ENCODE data around the gene DYNLRB1.
"Not testable (repeated sequence)": the region's sequence is repeated elsewhere in the genome, so short reads cannot be mapped to it uniquely, and the experiment has no call there.

GRCh38 chr20:34483585-34484220, 32.5 kb upstream of the DYNLRB1 start:
- TF ChIP-seq, protein P1, sequence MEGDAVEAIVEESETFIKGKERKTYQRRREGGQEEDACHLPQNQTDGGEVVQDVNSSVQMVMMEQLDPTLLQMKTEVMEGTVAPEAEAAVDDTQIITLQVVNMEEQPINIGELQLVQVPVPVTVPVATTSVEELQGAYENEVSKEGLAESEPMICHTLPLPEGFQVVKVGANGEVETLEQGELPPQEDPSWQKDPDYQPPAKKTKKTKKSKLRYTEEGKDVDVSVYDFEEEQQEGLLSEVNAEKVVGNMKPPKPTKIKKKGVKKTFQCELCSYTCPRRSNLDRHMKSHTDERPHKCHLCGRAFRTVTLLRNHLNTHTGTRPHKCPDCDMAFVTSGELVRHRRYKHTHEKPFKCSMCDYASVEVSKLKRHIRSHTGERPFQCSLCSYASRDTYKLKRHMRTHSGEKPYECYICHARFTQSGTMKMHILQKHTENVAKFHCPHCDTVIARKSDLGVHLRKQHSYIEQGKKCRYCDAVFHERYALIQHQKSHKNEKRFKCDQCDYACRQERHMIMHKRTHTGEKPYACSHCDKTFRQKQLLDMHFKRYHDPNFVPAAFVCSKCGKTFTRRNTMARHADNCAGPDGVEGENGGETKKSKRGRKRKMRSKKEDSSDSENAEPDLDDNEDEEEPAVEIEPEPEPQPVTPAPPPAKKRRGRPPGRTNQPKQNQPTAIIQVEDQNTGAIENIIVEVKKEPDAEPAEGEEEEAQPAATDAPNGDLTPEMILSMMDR (IDR thresholded peaks at IDR 0.05) = not testable (repeated sequence)
- TF ChIP-seq POLR2A (IDR thresholded peaks at IDR 0.05); POLR2AphosphoS5 (IDR thresholded peaks at IDR 0.05; ENCODE audit: insufficient read depth in 1 of 2, low read depth in 1 of 2): not testable (repeated sequence)

Measured in vagina (tissue), 2 donors.